DND-41 (cell line): ENCODE measurements around the gene HABP4.

Experiments
- ATAC-seq: fragments of 200-7000 bp; cut with Tn5 transposase; 3 replicates; pipeline ENCODE4 v1.9.1; 2021; ENCODE audit warnings: low read depth; ENCODE audit not compliant: insufficient read depth
- DNase-seq: peaks from one replicate; pipeline ENCODE4 v3.0.0-alpha.2; 2020
- H2AFZ ChIP-seq: 2 replicates; pipeline ENCODE4 v1.6.0; 2012; ENCODE audit warnings: low read depth, low read length
- H3K27ac ChIP-seq: 2 replicates; pipeline ENCODE4 v1.5.1; 2012; ENCODE audit warnings: low read length, inconsistent platforms
- H3K27me3 ChIP-seq: fragments of 200-600 bp; sonication (generic); 2 replicates; pipeline ENCODE4 v1.6.0; 2012; ENCODE audit warnings: low read length, mild to moderate bottlenecking, inconsistent platforms; ENCODE audit not compliant: insufficient read depth, poor library complexity
- H3K36me3 ChIP-seq: 2 replicates; pipeline ENCODE4 v1.5.1; 2012; ENCODE audit warnings: low read length, inconsistent platforms; ENCODE audit not compliant: insufficient read depth
- H3K4me1 ChIP-seq: 2 replicates; pipeline ENCODE4 v1.5.1; 2012; ENCODE audit warnings: mild to moderate bottlenecking, low read length; ENCODE audit not compliant: insufficient read depth
- H3K4me2 ChIP-seq: 2 replicates; pipeline ENCODE4 v1.6.0; 2012; ENCODE audit warnings: mild to moderate bottlenecking, moderate library complexity, low read length, inconsistent platforms; ENCODE audit not compliant: insufficient read depth
- H3K4me3 ChIP-seq, 2 experiments: fragments of 200-600 bp in 1 of 2; shearing (Covaris generic) in 1 of 2; 2 replicates each; pipeline ENCODE4 v1.5.1; 2012 to 2016; ENCODE audit warnings: inconsistent platforms in 2 of 2, low read length in 2 of 2, mild to moderate bottlenecking in 2 of 2, low read depth in 1 of 2, moderate library complexity in 1 of 2
- H3K79me2 ChIP-seq: 2 replicates; pipeline ENCODE4 v1.6.0; 2012; ENCODE audit warnings: low read length, inconsistent platforms; ENCODE audit not compliant: insufficient read depth
- H3K9ac ChIP-seq: 2 replicates; pipeline ENCODE4 v1.6.0; 2012; ENCODE audit warnings: low read depth, mild to moderate bottlenecking, inconsistent platforms, low read length, moderate library complexity
- H3K9me3 ChIP-seq: 2 replicates; pipeline ENCODE4 v1.5.1; 2012; ENCODE audit warnings: low read length, moderate library complexity, mild to moderate bottlenecking, inconsistent platforms; ENCODE audit not compliant: insufficient read depth, severe bottlenecking
- H4K20me1 ChIP-seq: 2 replicates; pipeline ENCODE4 v1.6.0; 2012; ENCODE audit warnings: low read length; ENCODE audit not compliant: insufficient read depth
- CTCF ChIP-seq: IDR thresholded peaks from 2 replicates; pipeline ENCODE4 v1.5.1; 2012; ENCODE audit warnings: borderline replicate concordance, low read length, moderate library complexity, mild to moderate bottlenecking; ENCODE audit not compliant: poor library complexity, severe bottlenecking; ENCODE audit errors: extremely low read depth
- EZH2 ChIP-seq: IDR thresholded peaks from 3 replicates; pipeline ENCODE4 v1.6.1; 2012; ENCODE audit warnings: borderline replicate concordance, low read depth, mild to moderate bottlenecking, moderate library complexity, low read length, inconsistent platforms; ENCODE audit not compliant: severe bottlenecking

Gene HABP4

GRCh38 chr9:96435345-96435744, 14.6 kb upstream of the HABP4 start:
- Histone ChIP-seq H3K27ac (no peak overlapping the region), H3K4me3 (no peak overlapping the region), H3K9me3 (no peaks in the 10 kb centered on the region), H3K79me2 (no peaks in the 10 kb centered on the region), H3K36me3 (no peaks in the 10 kb centered on the region), H3K9ac (no peak overlapping the region), H3K27me3 (no peaks in the 10 kb centered on the region), H4K20me1 (no peaks in the 10 kb centered on the region), H3K4me2 (no peak overlapping the region), H3K4me1 (no peaks in the 10 kb centered on the region), H2AFZ (no peak overlapping the region)
- DNase-seq (no peak), ATAC-seq (no peak)
- TF ChIP-seq EZH2 = no peak
- TF ChIP-seq CTCF = no peak

GRCh38 chr9:96436063-96436455, 13.9 kb upstream of the HABP4 start:
- DNase-seq (no peak), ATAC-seq (no peak)
- H3K4me3 ChIP-seq = no peak overlapping the region
- H3K9me3 ChIP-seq = no peaks in the 10 kb centered on the region
- no peaks in the 10 kb centered on the region for H3K27me3 ChIP-seq
- H3K36me3 ChIP-seq = no peaks in the 10 kb centered on the region
- no peak overlapping the region for H3K4me2 ChIP-seq
- no peaks in the 10 kb centered on the region for H3K79me2 ChIP-seq
- TF ChIP-seq CTCF (no peak), EZH2 (no peak)
- no peak overlapping the region for H2AFZ ChIP-seq
- H3K9ac ChIP-seq = no peak overlapping the region
- no peak overlapping the region for H3K27ac ChIP-seq
- H4K20me1 ChIP-seq = no peaks in the 10 kb centered on the region
- H3K4me1 ChIP-seq = no peaks in the 10 kb centered on the region

GRCh38 chr9:96436456-96437126, 13.4 kb upstream of the HABP4 start:
- Histone ChIP-seq H2AFZ (no peak overlapping the region), H3K27ac (no peak overlapping the region), H3K4me2 (no peak overlapping the region)

More at GRCh38 chr9:96436456-96437126, 13.4 kb upstream of the HABP4 start:
- Histone ChIP-seq H3K27me3 (no peaks in the 10 kb centered on the region), H3K36me3 (no peaks in the 10 kb centered on the region), H3K9ac (no peak overlapping the region), H3K4me3 (no peak overlapping the region), H3K79me2 (no peaks in the 10 kb centered on the region), H4K20me1 (no peaks in the 10 kb centered on the region), H3K9me3 (no peaks in the 10 kb centered on the region), H3K4me1 (no peaks in the 10 kb centered on the region)
- ATAC-seq = no peak
- TF ChIP-seq EZH2 = no peak
- TF ChIP-seq CTCF = no peak
- no peak for DNase-seq
